ENCODE results near the gene CPN1. TPM values are rescaled to one million over a fixed set of nuclear protein-coding genes. Genes with fewer than 3 reads are reported as not detected.

CPN1 gene
- total RNA-seq (2021; ENCODE audit: unreplicated experiment) (0.12 TPM), Bru-seq, nascent RNA (percentile 16 among the genes with signal in this experiment), BruChase-seq, experiment 1, labeled RNA remaining after a 6-hour chase (percentile 13 among the genes with signal in this experiment), BruChase-seq, experiment 2, labeled RNA remaining after a 2-hour chase (percentile 16 among the genes with signal in this experiment)
- polyA plus RNA-seq (2012), result 0.06 and 0.21 TPM in 2 replicates
- long read RNA-seq, result 0 reads

GRCh38 chr10:100081075-100082001 lies at the start of gene CPN1:
TSS of gene CPN1 (minus strand) at chr10:100081869. CDS start at chr10:100081625, 244 bp downstream.
- TF ChIP-seq EGR1 (IDR thresholded peaks at IDR 0.05; ENCODE audit: low read depth) (no peak), MAX (IDR thresholded peaks at IDR 0.05) (no peak), POLR2AphosphoS5 (IDR thresholded peaks at IDR 0.05; ENCODE audit: low read depth, low read length) (no peak), SRF (IDR thresholded peaks at IDR 0.05; ENCODE audit: low read depth) (no peak), EZH2phosphoT487 (IDR thresholded peaks at IDR 0.05; ENCODE audit: borderline replicate concordance) (no peak), CTCF (IDR thresholded peaks at IDR 0.05 in 2 of 3, conservative IDR thresholded peaks at IDR 0.05 in 1 of 3; ENCODE audit: borderline replicate concordance in 1 of 3, insufficient read depth in 1 of 3, low read depth in 2 of 3, low read length in 2 of 3) (no peak), RAD21 (IDR thresholded peaks at IDR 0.05; ENCODE audit: low read depth) (no peak), ZBTB33 (IDR thresholded peaks at IDR 0.05; ENCODE audit: extremely low read depth, insufficient replicate concordance, low read length) (no peak), TCF7L2 (IDR thresholded peaks at IDR 0.05; ENCODE audit: borderline replicate concordance, extremely low read depth, insufficient read depth, insufficient read length) (no peak), ZFX (IDR thresholded peaks at IDR 0.05) (no peak), ELF1 (IDR thresholded peaks at IDR 0.05; ENCODE audit: borderline replicate concordance, low read depth) (no peak)
- Histone ChIP-seq H3K9me2 (ENCODE audit: insufficient read depth) (no peaks in the 10 kb centered on the region), H3K27me3 (ENCODE audit: insufficient read depth, low read length) (no peaks in the 10 kb centered on the region), H3K4me2 (ENCODE audit: low read length) (no peak within 1 kb of the TSS), H3K9me3 (ENCODE audit: control insufficient read depth in 1 of 2, insufficient read depth in 1 of 2, low read depth in 1 of 2, low read length in 2 of 2) (no peaks in the 10 kb centered on the region), H3K27ac (ENCODE audit: low read depth, low read length) (no peak within 1 kb of the TSS), H3K4me1 (ENCODE audit: control insufficient read depth in 1 of 2, insufficient read depth in 2 of 2, low read length in 2 of 2) (no peaks in the 10 kb centered on the region), H4K20me1 (ENCODE audit: insufficient read depth) (no peaks in the 10 kb centered on the region), H3K9ac (ENCODE audit: low read length) (no peak within 1 kb of the TSS), H3K79me2 (ENCODE audit: insufficient read depth, low read length) (no peaks in the 10 kb centered on the region), H3K4me3 (replicated peaks in 1 of 2; ENCODE audit: low read depth in 1 of 2, low read length in 2 of 2) (no peak within 1 kb of the TSS), H2AFZ (ENCODE audit: low read depth, low read length, poor library complexity, severe bottlenecking) (no peak within 1 kb of the TSS), H3K36me3 (ENCODE audit: control insufficient read depth in 1 of 2, insufficient read depth in 2 of 2, low read length in 2 of 2) (no peaks in the 10 kb centered on the region)
- POLR2A ChIA-PET, result no interaction called here
- intact Hi-C loops (cut with micrococcal nuclease), result no loop called here
- DNase-seq (ENCODE audit: low read depth, low spot score) (no peak), ATAC-seq (no peak)
- no TSS peak for BruUV-seq (replicated peaks)
- RAD21 ChIA-PET (ENCODE audit: low non-redundant PET in 1 of 2, low total read pairs in 2 of 2, uncharacterized antibody in 2 of 2, unreplicated experiment in 2 of 2), result no interaction called here
- CTCF ChIA-PET, result interaction anchor here (1.3 kb wide), 1 partner anchor 36 kb away, joined by 5 read pairs; no protein-coding TSS in a partner anchor
